Measurements from ENCODE around the gene FZD1.

FZD1 gene

DNA sequence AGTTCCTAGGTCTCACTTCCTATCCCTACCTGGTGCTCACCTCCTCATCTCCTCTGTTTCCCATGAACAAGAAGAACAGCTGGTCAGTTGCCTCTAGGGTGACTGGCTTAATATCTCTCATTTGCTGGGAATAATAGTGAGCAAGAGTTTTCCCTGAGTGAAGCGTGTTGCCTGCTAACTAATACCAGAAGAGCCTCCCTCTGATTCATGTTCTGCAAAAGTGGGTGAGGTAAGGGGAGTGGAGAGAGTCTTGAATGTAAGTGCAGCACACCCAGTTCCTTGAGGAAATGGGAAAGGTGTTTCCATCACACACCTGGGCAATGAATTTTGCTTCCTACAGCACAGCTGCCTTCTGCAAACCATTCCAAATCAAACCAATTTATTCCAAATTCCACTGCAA is 29.6 kb downstream of the FZD1 start:
- H3K4me1 Mint-ChIP-seq, result no peaks in the 10 kb centered on the region
- H3K36me3 Mint-ChIP-seq (ENCODE audit: low read depth), result no peaks in the 10 kb centered on the region
- peaks cover 7% of the 10 kb centered on the region for H3K9me3 Mint-ChIP-seq
- no peak for DNase-seq
- no peaks in the 10 kb centered on the region for H3K27me3 Mint-ChIP-seq (ENCODE audit: low read depth, poor library complexity)
- H3K4me3 Mint-ChIP-seq, result no peak overlapping the region
- H3K27ac Mint-ChIP-seq, result no peak overlapping the region
- TF ChIP-seq, protein P1, sequence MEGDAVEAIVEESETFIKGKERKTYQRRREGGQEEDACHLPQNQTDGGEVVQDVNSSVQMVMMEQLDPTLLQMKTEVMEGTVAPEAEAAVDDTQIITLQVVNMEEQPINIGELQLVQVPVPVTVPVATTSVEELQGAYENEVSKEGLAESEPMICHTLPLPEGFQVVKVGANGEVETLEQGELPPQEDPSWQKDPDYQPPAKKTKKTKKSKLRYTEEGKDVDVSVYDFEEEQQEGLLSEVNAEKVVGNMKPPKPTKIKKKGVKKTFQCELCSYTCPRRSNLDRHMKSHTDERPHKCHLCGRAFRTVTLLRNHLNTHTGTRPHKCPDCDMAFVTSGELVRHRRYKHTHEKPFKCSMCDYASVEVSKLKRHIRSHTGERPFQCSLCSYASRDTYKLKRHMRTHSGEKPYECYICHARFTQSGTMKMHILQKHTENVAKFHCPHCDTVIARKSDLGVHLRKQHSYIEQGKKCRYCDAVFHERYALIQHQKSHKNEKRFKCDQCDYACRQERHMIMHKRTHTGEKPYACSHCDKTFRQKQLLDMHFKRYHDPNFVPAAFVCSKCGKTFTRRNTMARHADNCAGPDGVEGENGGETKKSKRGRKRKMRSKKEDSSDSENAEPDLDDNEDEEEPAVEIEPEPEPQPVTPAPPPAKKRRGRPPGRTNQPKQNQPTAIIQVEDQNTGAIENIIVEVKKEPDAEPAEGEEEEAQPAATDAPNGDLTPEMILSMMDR (IDR thresholded peaks at IDR 0.05), result no peak

GRCh38 chr7:91294639-91295220 is 30.5 kb downstream of the FZD1 start:
- no peak overlapping the region for H3K4me3 Mint-ChIP-seq
- H3K27me3 Mint-ChIP-seq (ENCODE audit: low read depth, poor library complexity), result no peaks in the 10 kb centered on the region
- no peak for DNase-seq
- no peaks in the 10 kb centered on the region for H3K4me1 Mint-ChIP-seq
- H3K27ac Mint-ChIP-seq, result no peak overlapping the region
- TF ChIP-seq, protein P1 (IDR thresholded peaks at IDR 0.05), result no peak
- no peaks in the 10 kb centered on the region for H3K36me3 Mint-ChIP-seq (ENCODE audit: low read depth)
- H3K9me3 Mint-ChIP-seq, result peaks cover 7% of the 10 kb centered on the region

GRCh38 chr7:91295576-91295975 is 31.3 kb downstream of the FZD1 start:
- Mint-ChIP-seq H3K27me3 (ENCODE audit: low read depth, poor library complexity) (no peaks in the 10 kb centered on the region), H3K27ac (no peak overlapping the region), H3K4me1 (no peaks in the 10 kb centered on the region), H3K4me3 (no peak overlapping the region), H3K9me3 (peaks cover 7% of the 10 kb centered on the region), H3K36me3 (ENCODE audit: low read depth) (no peaks in the 10 kb centered on the region)
- TF ChIP-seq, protein P1 (IDR thresholded peaks at IDR 0.05), result no peak
- no peak for DNase-seq

DNA sequence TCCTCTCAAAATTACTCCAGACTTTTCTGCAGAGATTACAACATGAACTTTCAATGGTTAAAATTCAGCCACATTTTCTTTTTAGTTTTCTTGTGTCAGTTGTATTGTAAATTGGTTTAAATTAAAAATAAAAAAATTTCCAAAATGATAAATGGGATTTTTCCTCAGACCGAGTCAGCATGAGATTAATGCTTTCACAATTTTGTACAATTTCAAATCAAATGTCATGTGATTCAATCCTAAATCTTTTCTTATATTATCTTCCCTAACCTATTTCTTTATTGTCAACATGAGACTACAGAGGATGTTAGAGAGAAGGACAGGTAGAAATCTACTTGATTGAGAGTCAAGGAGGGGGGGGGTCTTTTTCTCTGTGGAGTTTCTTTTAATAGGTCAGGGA is 33.7 kb downstream of the FZD1 start:
- Mint-ChIP-seq H3K9me3 (peaks cover 7% of the 10 kb centered on the region), H3K27me3 (ENCODE audit: low read depth, poor library complexity) (no peaks in the 10 kb centered on the region), H3K4me1 (no peaks in the 10 kb centered on the region), H3K27ac (no peak overlapping the region), H3K4me3 (no peak overlapping the region), H3K36me3 (ENCODE audit: low read depth) (no peaks in the 10 kb centered on the region)
- no peak for DNase-seq
- TF ChIP-seq, protein P1 (IDR thresholded peaks at IDR 0.05), result no peak

- DNase-seq, result no peak
- TF ChIP-seq, protein P1 (IDR thresholded peaks at IDR 0.05), result no peak
- H3K27ac Mint-ChIP-seq, result no peak overlapping the region
- H3K4me3 Mint-ChIP-seq, result no peak overlapping the region
- H3K9me3 Mint-ChIP-seq, result peaks cover 7% of the 10 kb centered on the region
- peaks cover 4% of the 10 kb centered on the region for H3K4me1 Mint-ChIP-seq
- no peaks in the 10 kb centered on the region for H3K27me3 Mint-ChIP-seq (ENCODE audit: low read depth, poor library complexity)
- no peaks in the 10 kb centered on the region for H3K36me3 Mint-ChIP-seq (ENCODE audit: low read depth)
Measured at GRCh38 chr7:91299952-91300775, 35.9 kb downstream of the FZD1 start.

GRCh38 chr7:91302794-91303193 is 38.6 kb downstream of the FZD1 start:
- H3K4me1 Mint-ChIP-seq, result peaks cover 4% of the 10 kb centered on the region
- no peaks in the 10 kb centered on the region for H3K27me3 Mint-ChIP-seq (ENCODE audit: low read depth, poor library complexity)
- no peak overlapping the region for H3K4me3 Mint-ChIP-seq
- no peak for DNase-seq
- TF ChIP-seq, protein P1 (IDR thresholded peaks at IDR 0.05), result no peak
- H3K36me3 Mint-ChIP-seq (ENCODE audit: low read depth), result no peaks in the 10 kb centered on the region
- no peak overlapping the region for H3K27ac Mint-ChIP-seq
- no peaks in the 10 kb centered on the region for H3K9me3 Mint-ChIP-seq
